Measurements from ENCODE around the gene AMPH. TPM values are rescaled to one million over a fixed set of nuclear protein-coding genes. Genes with fewer than 3 reads are reported as not detected.

The AMPH gene
- total RNA-seq, 1 experiment from 2014 or later: 9.0 TPM

- TF ChIP-seq CREB1 (CRISPR knock-in tag; IDR thresholded peaks at IDR 0.05) (no peak), GTF2I (CRISPR knock-in tag; conservative IDR thresholded peaks at IDR 0.05) (no peak), ZNF121 (CRISPR knock-in tag; IDR thresholded peaks at IDR 0.05) (no peak), MXD4 (CRISPR knock-in tag; IDR thresholded peaks at IDR 0.05; ENCODE audit: borderline replicate concordance) (no peak), TP53 (CRISPR knock-in tag; IDR thresholded peaks at IDR 0.05) (no peak), NFATC4 (CRISPR knock-in tag; IDR thresholded peaks at IDR 0.05) (no peak), JAZF1 (CRISPR knock-in tag; IDR thresholded peaks at IDR 0.05) (no peak), IRF1 (CRISPR knock-in tag; IDR thresholded peaks at IDR 0.05) (no peak)
These were observed 221.6 kb downstream of the AMPH start (continued) for GRCh38 chr7:38409531-38409930.

- ChIA-PET CTCF (interaction anchor here (0.6 to 2.0 kb wide), 17 partner anchors 8 to 1687 kb away, joined by 3 to 15 read pairs (median 5); partner anchors contain the start of gene AMPH), POLR2A (no interaction called here)
- H3K27ac Mint-ChIP-seq: no peak overlapping the region
- ATAC-seq (peak; percentile 72), DNase-seq (ENCODE audit: low spot score) (peak; percentile 45)
- no peak for TF ChIP-seq NR2C2 (CRISPR knock-in tag; IDR thresholded peaks at IDR 0.05)
- TF ChIP-seq CTCF (IDR thresholded peaks at IDR 0.05): peak; percentile 76
- no peak for TF ChIP-seq E2F1 (CRISPR knock-in tag; IDR thresholded peaks at IDR 0.05)
- TF ChIP-seq ZNF219 (CRISPR knock-in tag; IDR thresholded peaks at IDR 0.05; ENCODE audit: borderline replicate concordance): no peak
- TF ChIP-seq ZNF138 (CRISPR knock-in tag; conservative IDR thresholded peaks at IDR 0.05): no peak
- H3K27me3 Mint-ChIP-seq (ENCODE audit: low read depth): no peaks in the 10 kb centered on the region; the same call in 1 of the 2 replicates
- peaks cover 18% of the 10 kb centered on the region for H3K9me3 Mint-ChIP-seq
- peaks cover 3% of the 10 kb centered on the region; the same call in 1 of the 2 replicates for H3K4me1 Mint-ChIP-seq
- no peak overlapping the region for H3K4me3 Mint-ChIP-seq
- peaks cover 5% of the 10 kb centered on the region; the same call in 1 of the 2 replicates for H3K36me3 Mint-ChIP-seq
These were observed 232.3 kb downstream of the AMPH start for GRCh38 chr7:38398725-38399321.

GRCh38 chr7:38396852-38397251 is 234.3 kb downstream of the AMPH start:
- no peak for ATAC-seq
- CTCF ChIA-PET: interaction anchor here (0.7 kb wide), 1 partner anchor 10 kb away, joined by 4 read pairs; no protein-coding TSS in a partner anchor
- TF ChIP-seq GABPB1 (CRISPR knock-in tag; IDR thresholded peaks at IDR 0.05) (no peak), IRF2 (CRISPR knock-in tag; IDR thresholded peaks at IDR 0.05; ENCODE audit: borderline replicate concordance, low read depth) (no peak), NFYB (CRISPR knock-in tag; conservative IDR thresholded peaks at IDR 0.05; ENCODE audit: low read depth) (no peak), ZNF671 (CRISPR knock-in tag; IDR thresholded peaks at IDR 0.05) (no peak), OVOL2 (CRISPR knock-in tag; IDR thresholded peaks at IDR 0.05; ENCODE audit: borderline replicate concordance) (no peak), ZNF281 (CRISPR knock-in tag; IDR thresholded peaks at IDR 0.05) (no peak), ZNF512 (CRISPR knock-in tag; IDR thresholded peaks at IDR 0.05; ENCODE audit: borderline replicate concordance) (no peak), ZMAT4 (CRISPR knock-in tag; IDR thresholded peaks at IDR 0.05) (no peak), ZNF263 (CRISPR knock-in tag; IDR thresholded peaks at IDR 0.05; ENCODE audit: low read depth) (no peak), E2F1 (CRISPR knock-in tag; IDR thresholded peaks at IDR 0.05) (no peak), ZSCAN18 (CRISPR knock-in tag; IDR thresholded peaks at IDR 0.05) (no peak)

More at GRCh38 chr7:38396852-38397251, 234.3 kb downstream of the AMPH start:
- H3K36me3 Mint-ChIP-seq: peaks cover 5% of the 10 kb centered on the region; the same call in 1 of the 2 replicates
- POLR2A ChIA-PET: no interaction called here
- no peak overlapping the region for H3K27ac Mint-ChIP-seq
- H3K4me1 Mint-ChIP-seq: peaks cover 8% of the 10 kb centered on the region
- no peak for DNase-seq (ENCODE audit: low spot score)
- H3K27me3 Mint-ChIP-seq (ENCODE audit: low read depth): no peaks in the 10 kb centered on the region; the same call in 1 of the 2 replicates
- H3K9me3 Mint-ChIP-seq: peaks cover 18% of the 10 kb centered on the region
- H3K4me3 Mint-ChIP-seq: no peak overlapping the region
